Endothelial cell of umbilical vein (primary cell): ENCODE data around the gene PALD1.

ENCODE experiments used
- CTCF ChIP-seq, 2 donors: IDR thresholded peaks; 1 replicate in 1 of 2; 2 replicates in 1 of 2; pipeline ENCODE4 v1.5.1; 2011; ENCODE audit warnings: low read length in 2 of 2, mild to moderate bottlenecking in 2 of 2, moderate library complexity in 2 of 2, control low read depth in 1 of 2, inconsistent platforms in 1 of 2, low read depth in 1 of 2; ENCODE audit not compliant: insufficient read depth in 1 of 2; ENCODE audit errors: extremely low read depth in 1 of 2
- JUN ChIP-seq: IDR thresholded peaks from 2 replicates; pipeline ENCODE4 v1.6.1; 2011; ENCODE audit warnings: borderline replicate concordance, low read depth; ENCODE audit not compliant: insufficient read length, insufficient read depth
- MYC ChIP-seq: IDR thresholded peaks from one replicate; pipeline ENCODE4 v1.6.1; 2011; ENCODE audit warnings: mild to moderate bottlenecking, low read depth, low read length
- POLR2A ChIP-seq: IDR thresholded peaks from 2 replicates; pipeline ENCODE4 v1.6.1; 2012; ENCODE audit warnings: low read depth, mild to moderate bottlenecking, control low read depth, low read length
- POLR2AphosphoS5 ChIP-seq: IDR thresholded peaks from 2 replicates; pipeline ENCODE4 v1.6.1; 2012; ENCODE audit warnings: low read depth, mild to moderate bottlenecking, control low read depth, low read length, moderate library complexity; ENCODE audit not compliant: insufficient read depth

GRCh38 chr10:70479165-70479581, 606 bp downstream of the PALD1 start:
- TF ChIP-seq CTCF (IDR thresholded peaks at IDR 0.05; ENCODE audit: extremely low read depth in 1 of 2, insufficient read depth in 1 of 2, low read depth in 1 of 2, low read length in 2 of 2): no peak
- TF ChIP-seq POLR2AphosphoS5: no peak
- TF ChIP-seq JUN: no peak
- no peak for TF ChIP-seq POLR2A
- TF ChIP-seq MYC: no peak
